ENCODE data around the gene HSCB. TPM values are rescaled to one million over a fixed set of nuclear protein-coding genes. Genes with fewer than 3 reads are reported as not detected.

HSCB gene
- polyA plus RNA-seq, 1 donor (not counting 4 experiments of a cell fraction or from before 2014, with no cell fraction given) = 12.5 TPM

GRCh38 chr22:28768701-28769393 is 27.0 kb downstream of the HSCB start:
- Histone ChIP-seq H3K4me3 (ENCODE audit: control insufficient read depth in 2 of 3, extremely low read depth in 1 of 3, insufficient read depth in 2 of 3, low read depth in 1 of 3, low read length in 3 of 3) (no peak overlapping the region), H3K9me1 (ENCODE audit: control insufficient read depth, extremely low read depth, insufficient read depth, low read length) (no peaks in the 10 kb centered on the region), H3K36me3 (ENCODE audit: control insufficient read depth in 2 of 2, extremely low read depth in 1 of 2, insufficient read depth in 2 of 2, low read length in 2 of 2) (no peaks in the 10 kb centered on the region), H3K27ac (ENCODE audit: control insufficient read depth, insufficient read depth, low read length) (no peak overlapping the region), H3K27me3 (ENCODE audit: control insufficient read depth, extremely low read depth, insufficient read depth, low read length) (no peaks in the 10 kb centered on the region), H3K4me2 (ENCODE audit: control insufficient read depth, extremely low read depth, insufficient read depth, low read depth, low read length) (no peak overlapping the region), H3K9ac (ENCODE audit: control insufficient read depth, extremely low read depth, insufficient read depth, low read length) (no peak overlapping the region), H3K79me2 (ENCODE audit: control insufficient read depth, insufficient read depth, low read length) (peaks cover 9% of the 10 kb centered on the region), H3K9me3 (ENCODE audit: control insufficient read depth, low read depth, low read length) (no peaks in the 10 kb centered on the region), H3K4me1 (ENCODE audit: control insufficient read depth, extremely low read depth, insufficient read depth, low read length) (peaks cover 15% of the 10 kb centered on the region), H4K20me1 (ENCODE audit: control insufficient read depth, extremely low read depth, insufficient read depth, low read length) (no peaks in the 10 kb centered on the region), H2AFZ (ENCODE audit: control insufficient read depth, low read length) (no peak overlapping the region)
- FAIRE-seq (no peak), DNase-seq (ENCODE audit: low read depth, low spot score) (no peak)
- dilution Hi-C loops (cut with MboI; ENCODE audit: extremely low pct_ligation_motif_present, low sequenced_read_pairs) = no loop called here
- TF ChIP-seq EZH2 (IDR thresholded peaks at IDR 0.05; ENCODE audit: low read length) (no peak), CTCF (optimal IDR thresholded peaks at IDR 0.05 in 1 of 3, IDR thresholded peaks at IDR 0.05 in 1 of 3, conservative IDR thresholded peaks at IDR 0.05 in 1 of 3; ENCODE audit: extremely low read depth in 1 of 3, insufficient read depth in 2 of 3, low read length in 3 of 3) (no peak)

- no peak overlapping the region for H3K4me3 ChIP-seq (ENCODE audit: control insufficient read depth in 2 of 3, extremely low read depth in 1 of 3, insufficient read depth in 2 of 3, low read depth in 1 of 3, low read length in 3 of 3)
- no peaks in the 10 kb centered on the region for H4K20me1 ChIP-seq (ENCODE audit: control insufficient read depth, extremely low read depth, insufficient read depth, low read length)
- no peaks in the 10 kb centered on the region for H3K36me3 ChIP-seq (ENCODE audit: control insufficient read depth in 2 of 2, extremely low read depth in 1 of 2, insufficient read depth in 2 of 2, low read length in 2 of 2)
- peaks cover 16% of the 10 kb centered on the region for H3K4me1 ChIP-seq (ENCODE audit: control insufficient read depth, extremely low read depth, insufficient read depth, low read length)
- no peaks in the 10 kb centered on the region for H3K9me3 ChIP-seq (ENCODE audit: control insufficient read depth, low read depth, low read length)
- no peak overlapping the region for H3K9ac ChIP-seq (ENCODE audit: control insufficient read depth, extremely low read depth, insufficient read depth, low read length)
- H3K4me2 ChIP-seq (ENCODE audit: control insufficient read depth, extremely low read depth, insufficient read depth, low read depth, low read length) = no peak overlapping the region
- DNase-seq (ENCODE audit: low read depth, low spot score) (no peak), FAIRE-seq (no peak)
- H3K27ac ChIP-seq (ENCODE audit: control insufficient read depth, insufficient read depth, low read length) = no peak overlapping the region
- H3K79me2 ChIP-seq (ENCODE audit: control insufficient read depth, insufficient read depth, low read length) = peaks cover 12% of the 10 kb centered on the region
- H3K9me1 ChIP-seq (ENCODE audit: control insufficient read depth, extremely low read depth, insufficient read depth, low read length) = no peaks in the 10 kb centered on the region
- H2AFZ ChIP-seq (ENCODE audit: control insufficient read depth, low read length) = no peak overlapping the region
- dilution Hi-C loops (cut with MboI; ENCODE audit: extremely low pct_ligation_motif_present, low sequenced_read_pairs) = no loop called here
- no peaks in the 10 kb centered on the region for H3K27me3 ChIP-seq (ENCODE audit: control insufficient read depth, extremely low read depth, insufficient read depth, low read length)
- TF ChIP-seq EZH2 (IDR thresholded peaks at IDR 0.05; ENCODE audit: low read length) = no peak
- TF ChIP-seq CTCF (optimal IDR thresholded peaks at IDR 0.05 in 1 of 3, IDR thresholded peaks at IDR 0.05 in 1 of 3, conservative IDR thresholded peaks at IDR 0.05 in 1 of 3; ENCODE audit: extremely low read depth in 1 of 3, insufficient read depth in 2 of 3, low read length in 3 of 3) = no peak
Measured at GRCh38 chr22:28769394-28770085, 27.7 kb downstream of the HSCB start.
